Cardiac septum (tissue), 1 donor: ENCODE measurements around the gene AP5Z1. TPM values are rescaled to one million over a fixed set of nuclear protein-coding genes. Genes with fewer than 3 reads are reported as not detected.

Source experiments
- DNase-seq: peaks from one replicate; pipeline ENCODE4 v3.0.0-alpha.2; 2020; ENCODE audit warnings: low spot score
- intact Hi-C: fragments of 100-400 bp; cut with DNase I; formaldehyde crosslinking; loops from one replicate; pipeline ENCODE4 v1.14.0; 2022
- total RNA-seq: library from RNA; stranded (reverse); fragmentation: NEBNext Ultra II Directional; extraction: Animal tissue kit (Norgen Biotek cat#: 25700); gene quantifications from one replicate; pipeline ENCODE4 v1.2.1, GENCODE V29; 2021
- donor health status: DM: no; HTN: no; CAD: no.

AP5Z1 gene
- total RNA-seq, 1 donor from 2014 or later: 15.9 TPM

DNA sequence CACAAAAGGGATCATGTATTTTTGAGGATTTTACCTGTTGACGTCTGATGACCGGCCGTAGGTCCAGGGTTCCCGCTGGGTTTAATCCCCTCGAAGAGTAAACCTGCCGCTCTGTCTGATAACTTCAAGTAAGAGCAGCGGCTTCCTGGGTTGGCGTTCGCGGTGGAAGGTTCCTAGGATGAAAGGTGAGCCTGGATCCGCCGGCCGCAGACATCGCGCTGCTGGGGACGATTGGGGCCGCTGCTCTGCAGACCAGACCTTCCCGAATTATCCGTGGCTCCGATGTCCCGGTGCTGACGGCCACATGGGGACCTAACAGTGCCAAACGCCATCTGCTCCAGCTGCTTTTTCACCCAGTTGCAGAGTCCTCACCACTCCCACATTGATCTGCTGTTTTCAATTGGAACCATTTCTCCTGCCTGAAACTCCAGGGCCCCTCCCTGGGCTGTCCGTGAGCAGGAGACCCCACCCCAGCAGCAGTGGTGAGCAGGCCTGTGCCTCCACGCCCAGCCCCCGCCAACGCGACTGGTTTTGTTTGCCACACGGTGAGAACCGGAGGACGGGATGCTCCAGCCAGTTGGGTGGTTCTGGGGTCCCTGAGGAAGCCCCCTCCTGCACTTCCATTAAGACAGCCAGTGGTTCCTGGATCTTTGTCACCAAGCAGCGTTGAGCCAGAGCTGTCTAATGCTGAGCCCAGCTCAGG, 12.2 kb upstream of the AP5Z1 start:
- intact Hi-C loops: no loop called here
- DNase-seq: no peak

DNA sequence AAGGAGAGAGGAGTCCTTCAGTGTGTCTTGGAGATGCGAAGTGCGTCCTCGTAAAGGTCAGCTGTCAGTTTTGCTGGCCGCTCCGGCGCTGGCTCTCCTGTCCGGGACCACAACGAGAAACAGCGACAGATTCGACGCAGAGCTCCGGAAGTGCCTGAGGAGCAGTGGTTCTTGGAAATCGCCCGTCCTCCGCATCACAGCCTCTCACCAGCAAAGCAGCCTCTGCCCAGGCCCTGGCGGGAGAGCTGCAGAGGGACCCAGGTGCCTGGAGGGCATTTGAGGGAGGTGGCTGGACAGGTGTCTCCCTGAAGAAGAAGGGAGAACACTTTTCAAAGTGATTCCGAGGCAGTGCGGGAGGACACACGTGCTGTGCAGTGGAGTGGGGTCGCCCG, 11.6 kb upstream of the AP5Z1 start:
- DNase-seq: no peak
- intact Hi-C loops: no loop called here

DNA sequence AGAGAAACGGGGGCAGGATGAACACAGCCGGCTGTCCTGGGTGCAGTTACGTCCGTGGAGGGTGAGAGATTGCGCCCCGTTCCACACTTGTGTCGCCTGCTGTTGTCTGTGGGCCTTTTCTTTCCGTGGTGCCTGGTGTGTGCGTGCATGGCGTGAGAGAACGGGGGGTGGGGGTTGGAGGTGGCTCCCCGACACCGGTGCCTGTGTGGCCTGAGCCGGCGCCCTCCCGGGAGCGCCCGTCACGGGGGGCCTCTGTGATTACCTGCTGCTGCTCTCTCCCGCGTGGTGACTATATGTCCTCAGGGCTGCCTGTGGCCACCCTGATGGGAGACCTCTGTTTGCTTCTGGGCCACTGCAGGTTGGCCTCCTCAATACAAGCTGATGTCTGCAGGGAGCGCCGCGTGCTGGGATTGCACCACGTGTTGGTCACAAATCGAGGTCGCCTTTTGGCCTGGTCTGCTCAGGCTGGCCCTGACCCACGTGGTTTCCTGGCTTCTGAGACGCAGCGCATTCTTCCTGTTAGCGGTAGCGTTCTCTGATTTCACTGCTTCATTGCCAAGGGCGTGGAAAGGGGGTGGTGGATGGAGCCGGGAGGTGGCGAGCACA, 10.9 kb upstream of the AP5Z1 start:
- intact Hi-C loops: no loop called here
- DNase-seq: no peak

DNA sequence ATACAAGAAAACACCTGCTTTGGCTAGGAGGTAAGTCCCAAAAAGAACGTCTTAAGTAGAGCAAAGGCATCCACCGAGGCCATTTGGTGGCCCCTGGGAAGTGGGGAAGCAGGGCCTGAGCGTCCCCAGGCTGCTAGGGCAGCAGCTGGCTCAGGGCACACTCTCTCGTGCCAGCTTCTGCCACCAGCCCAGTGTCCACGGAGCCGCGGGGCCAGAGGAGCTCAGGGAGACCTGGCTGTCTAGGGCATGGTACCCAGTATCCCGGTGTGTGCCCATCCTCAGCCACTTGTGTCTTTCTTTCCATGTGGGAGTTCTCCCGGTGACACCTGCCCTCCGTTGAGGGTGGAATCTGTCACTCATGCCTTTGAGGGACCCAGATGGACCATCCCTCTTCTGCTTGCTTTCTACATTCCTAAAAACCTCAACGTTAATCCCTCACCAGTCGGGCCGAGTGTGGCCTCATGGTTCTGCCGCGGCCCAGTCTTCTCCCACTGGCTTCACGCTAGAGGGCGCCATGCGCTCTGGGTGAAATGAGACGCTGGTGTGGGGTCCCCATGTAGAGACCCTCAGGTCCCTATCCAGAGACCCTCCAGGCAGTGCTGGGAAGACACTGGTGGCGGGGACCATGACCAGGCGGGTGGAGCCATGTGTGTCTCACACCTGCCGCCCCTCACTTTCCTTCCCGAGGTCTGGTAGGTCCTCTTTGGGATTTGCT, 9.5 kb upstream of the AP5Z1 start:
- intact Hi-C loops: no loop called here
- no peak for DNase-seq

DNA sequence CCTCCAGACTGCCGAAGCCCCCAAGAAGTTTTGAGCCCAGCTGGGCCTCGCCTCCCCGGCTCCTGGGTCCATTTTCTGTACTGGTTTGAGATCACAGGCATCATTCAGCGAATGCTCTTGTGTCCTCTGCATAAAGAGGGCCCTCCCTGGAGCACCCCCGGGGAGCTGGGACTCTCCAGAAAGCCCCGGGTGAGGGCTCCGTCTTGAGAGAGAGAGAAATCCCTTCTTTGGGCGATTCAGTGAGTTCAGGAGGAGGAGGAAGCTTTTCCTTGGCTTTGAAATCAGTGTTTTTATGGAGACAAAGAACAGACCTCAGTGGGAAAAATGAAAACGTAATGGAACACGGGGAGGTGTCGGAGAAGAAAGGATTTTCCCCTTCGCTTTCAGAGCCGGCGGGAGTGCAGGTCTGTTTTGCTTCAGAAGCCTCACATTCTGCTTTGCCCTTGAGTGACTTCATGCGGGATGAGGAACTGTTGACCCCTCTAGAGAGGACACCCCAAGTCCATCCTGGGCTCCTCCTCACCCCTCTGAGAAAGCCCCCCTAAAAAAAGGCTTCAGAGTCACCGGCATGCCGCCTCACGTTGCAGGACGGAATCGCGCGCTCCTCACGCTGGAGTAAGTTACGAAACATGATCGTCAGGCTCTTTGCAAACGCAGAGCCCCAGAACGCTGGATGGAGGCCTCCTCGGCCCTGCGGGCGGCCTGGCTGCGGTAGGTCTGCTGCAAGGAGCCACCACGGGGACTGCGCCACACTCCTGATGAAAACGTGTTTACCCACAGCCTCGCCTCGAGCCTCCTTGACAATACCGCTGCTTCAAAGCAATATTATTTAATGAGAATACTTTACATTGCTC, 8.5 kb upstream of the AP5Z1 start:
- intact Hi-C loops: no loop called here
- DNase-seq: no peak

DNA sequence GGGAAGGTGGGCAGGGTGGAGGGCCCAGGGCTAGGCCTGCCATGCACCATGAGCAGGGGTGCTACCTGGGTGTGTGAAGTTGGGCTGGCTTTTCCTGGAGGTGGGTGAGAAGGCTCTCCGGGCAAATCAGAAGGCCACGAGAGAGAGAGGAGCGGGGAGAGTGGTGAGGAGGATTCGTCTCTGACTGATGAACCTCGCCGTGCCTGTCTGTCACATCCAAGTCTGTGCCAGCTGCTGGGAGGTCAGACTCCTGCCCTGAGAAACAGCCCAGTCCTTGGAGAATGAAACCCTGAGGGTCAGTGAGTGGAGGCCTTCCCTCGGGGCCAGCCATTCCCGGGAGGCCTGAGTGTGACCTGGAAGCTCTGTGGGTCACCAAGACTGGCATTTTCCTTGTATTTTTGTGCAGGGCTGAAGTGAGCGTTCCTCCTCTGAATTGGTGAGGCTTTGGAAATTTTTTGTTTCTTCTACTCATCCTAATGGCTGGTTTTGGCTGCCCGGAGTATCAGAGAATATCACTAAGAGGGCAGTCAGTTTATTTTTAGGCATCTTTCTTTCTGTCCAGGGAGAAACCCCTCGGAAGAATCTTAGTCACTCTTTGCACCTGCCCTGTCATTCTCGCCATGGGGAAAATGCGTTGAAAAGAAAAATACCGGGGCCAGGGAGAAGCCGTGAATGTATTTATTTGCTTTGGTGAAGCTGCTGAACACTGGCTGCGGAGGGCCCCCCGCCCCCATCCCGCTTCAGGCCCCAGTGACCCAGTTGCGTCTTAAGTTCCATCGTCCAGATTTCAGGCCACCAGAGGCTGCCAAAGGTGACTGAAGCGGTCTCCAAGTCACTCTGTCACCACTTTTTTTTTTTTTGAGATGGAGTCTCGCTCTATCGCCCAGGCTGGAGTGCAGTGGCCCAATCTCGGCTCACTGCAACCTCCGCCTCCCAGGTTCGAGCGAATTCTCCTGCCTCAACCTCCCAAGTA, 6.5 kb upstream of the AP5Z1 start:
- no peak for DNase-seq

DNA sequence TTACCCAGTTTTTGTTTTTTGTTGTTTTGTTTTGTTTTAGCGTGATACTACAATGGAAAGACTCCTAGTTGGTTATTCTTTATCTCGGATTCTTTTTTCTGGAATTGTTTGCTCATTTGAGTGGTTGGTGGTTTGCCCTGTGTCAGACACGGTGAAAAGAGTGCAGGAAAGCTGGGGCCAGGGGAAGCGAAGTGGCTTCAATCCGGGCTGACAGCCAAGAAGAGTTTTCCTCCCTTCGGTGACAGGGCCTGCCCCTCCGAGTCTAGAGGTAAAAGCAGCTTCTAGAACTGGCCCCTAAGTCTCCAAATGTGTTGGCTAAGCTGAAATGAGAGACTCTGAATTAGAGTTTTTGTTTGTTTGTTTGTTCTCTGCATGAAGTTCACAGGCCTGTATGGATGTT, 5.7 kb upstream of the AP5Z1 start:
- no peak for DNase-seq
- intact Hi-C loops: loop anchor here (10.0 kb wide), 1 partner anchor 205 kb away; no protein-coding TSS in a partner anchor

More for the DNA sequence above, 6.5 kb upstream of the AP5Z1 start:
- intact Hi-C loops: no loop called here

DNA sequence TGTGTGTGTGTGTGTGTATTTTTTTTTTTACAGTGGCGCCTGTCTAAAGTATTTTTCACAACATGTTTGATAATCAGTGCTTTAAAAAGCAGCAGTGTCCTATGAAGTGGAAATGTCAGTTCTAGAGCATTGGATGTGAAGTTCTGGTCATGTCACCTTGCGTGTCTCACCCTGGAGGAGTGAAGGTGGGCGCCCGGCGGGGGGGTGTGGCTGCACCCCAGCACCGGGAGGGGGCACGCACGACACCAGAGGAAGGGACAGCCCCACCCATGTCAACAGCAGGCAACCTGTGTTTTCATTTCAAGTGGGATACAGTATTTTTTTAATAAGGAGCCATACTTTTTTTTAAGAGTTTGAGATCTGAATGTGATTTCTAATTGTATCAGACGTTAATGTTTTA, 4.5 kb upstream of the AP5Z1 start:
- intact Hi-C loops: loop anchor here (10.0 kb wide), 1 partner anchor 204 kb away; no protein-coding TSS in a partner anchor
- no peak for DNase-seq

DNA sequence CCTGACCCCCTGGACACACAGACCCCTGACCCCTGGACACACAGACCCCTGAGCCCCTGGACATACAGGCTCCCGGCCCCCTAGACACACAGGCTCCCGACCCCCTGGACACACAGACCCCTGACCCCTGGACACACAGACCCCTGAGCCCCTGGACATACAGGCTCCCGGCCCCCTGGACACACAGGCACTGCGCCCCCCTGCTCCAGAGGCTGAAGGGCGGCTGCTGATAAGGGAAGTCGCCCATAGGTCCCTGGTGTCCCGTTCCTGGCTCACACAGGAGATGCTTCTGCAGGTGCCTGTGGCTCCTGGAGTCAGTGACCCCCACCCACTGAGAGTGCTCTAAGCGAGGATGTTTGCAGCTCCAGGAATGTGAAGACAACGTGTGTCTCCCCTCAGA, 3.7 kb upstream of the AP5Z1 start:
- intact Hi-C loops: loop anchor here (10.0 kb wide), 1 partner anchor 203 kb away; no protein-coding TSS in a partner anchor
- no peak for DNase-seq

DNA sequence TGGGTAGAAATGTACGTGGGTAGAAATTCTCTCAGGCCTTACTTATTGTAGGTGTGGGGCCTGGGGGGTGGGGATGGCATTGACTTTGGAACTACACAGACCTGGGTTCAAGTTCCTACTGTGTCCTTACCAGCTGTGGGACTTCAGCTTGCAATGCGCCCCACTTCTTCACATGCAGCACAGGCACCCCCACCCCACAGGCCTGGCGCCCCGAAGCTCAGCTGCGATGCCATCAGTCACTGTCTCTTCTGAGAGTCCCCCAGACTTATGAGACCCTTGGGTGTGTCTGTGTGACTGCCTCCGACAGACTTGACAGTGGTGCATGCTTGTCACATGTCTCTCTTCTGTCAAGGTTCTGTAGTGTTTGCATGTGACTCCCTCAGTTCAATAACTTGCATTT, 3.1 kb upstream of the AP5Z1 start:
- intact Hi-C loops: loop anchor here (10.0 kb wide), 1 partner anchor 202 kb away; no protein-coding TSS in a partner anchor
- DNase-seq: no peak

DNA sequence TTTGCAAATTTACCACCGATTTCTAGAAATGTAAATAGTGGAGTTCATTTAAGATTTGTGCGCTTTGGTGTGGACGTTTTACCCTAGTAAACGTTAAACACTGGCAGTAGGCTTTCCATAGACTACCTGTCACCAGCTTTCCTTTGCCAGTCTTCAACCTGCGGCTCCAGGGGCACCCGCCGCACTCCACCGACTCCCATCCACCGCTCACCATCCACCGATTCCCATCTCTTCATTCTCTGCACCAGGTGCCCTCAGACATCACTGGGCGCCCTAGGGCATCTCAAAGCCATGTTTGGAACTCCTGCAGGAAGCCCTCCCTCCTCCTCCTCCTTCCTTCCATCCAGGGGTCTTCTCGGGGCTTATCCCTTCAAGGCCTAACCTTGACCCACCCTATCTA, 1.4 kb upstream of the AP5Z1 start:
- DNase-seq: no peak
- intact Hi-C loops: loop anchor here (10.0 kb wide), 1 partner anchor 201 kb away; no protein-coding TSS in a partner anchor

DNA sequence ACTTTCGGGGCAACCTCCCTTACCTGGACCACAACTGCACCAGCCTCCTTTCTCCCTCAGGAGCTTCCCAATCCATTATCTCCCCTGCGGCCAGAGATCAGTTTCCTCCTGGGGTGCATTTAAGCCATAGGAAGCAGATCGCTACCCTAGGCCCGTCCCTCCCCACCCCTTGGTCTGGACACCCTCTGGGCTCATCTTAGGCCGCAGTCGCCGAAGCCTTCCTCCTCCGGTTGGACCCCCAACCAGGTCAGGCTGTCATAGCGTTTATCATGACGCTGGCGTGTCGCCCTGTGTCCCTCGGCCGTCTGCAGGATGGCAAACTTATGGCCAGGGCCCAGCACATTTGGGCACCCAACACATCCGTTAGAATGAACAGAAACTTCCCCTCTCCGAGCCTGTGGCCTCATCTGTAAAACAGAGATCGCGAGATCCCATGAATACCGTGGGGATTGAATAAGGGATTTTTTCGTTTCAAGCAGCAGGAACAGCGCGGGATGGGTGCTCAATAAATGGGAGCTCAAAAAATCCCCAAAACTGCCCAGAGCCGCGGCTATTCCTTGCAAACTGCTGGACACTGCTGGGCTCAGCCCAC, 669 bp upstream of the AP5Z1 start:
- no peak for DNase-seq
- intact Hi-C loops: loop anchor here (10.0 kb wide), 1 partner anchor 200 kb away; no protein-coding TSS in a partner anchor

DNA sequence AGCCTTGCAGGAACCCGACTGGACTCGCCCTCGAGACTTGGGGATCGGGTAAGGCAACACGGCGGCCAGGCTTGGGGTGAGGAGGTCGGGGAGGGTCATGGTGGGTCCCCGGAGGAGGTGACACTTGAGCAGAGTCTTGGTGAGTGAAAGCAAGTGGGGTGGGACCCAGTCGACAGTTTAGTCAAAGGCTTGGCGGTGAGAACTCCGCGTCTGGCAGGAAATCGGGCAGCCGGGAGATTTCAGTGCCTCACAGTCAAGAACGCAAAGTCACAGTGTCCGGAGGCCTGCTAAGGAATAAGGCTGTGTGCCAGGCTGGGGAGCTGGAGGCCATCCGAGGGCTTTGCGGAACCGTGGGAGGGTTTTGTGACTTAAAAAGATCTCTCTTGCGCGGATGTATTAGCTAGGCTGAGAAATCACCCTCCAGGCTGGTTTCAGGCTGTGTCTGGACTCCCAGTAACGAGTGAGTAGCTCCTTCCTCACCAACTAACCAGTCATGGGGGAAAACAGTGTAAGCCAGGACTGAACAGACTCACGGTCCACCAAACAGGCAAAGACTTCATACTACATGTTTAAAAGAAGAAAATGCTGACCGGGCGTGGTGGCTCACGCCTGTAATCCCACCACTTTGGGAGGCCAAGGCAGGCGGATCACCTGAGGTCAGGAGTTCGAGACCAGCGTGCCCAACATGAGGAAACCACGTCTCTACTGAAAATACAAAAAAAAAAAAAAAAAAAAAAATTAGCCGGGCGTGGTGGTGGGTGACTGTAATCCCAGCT, 613 bp downstream of the AP5Z1 start:
- no peak for DNase-seq
- intact Hi-C loops: loop anchor here (10.0 kb wide), 1 partner anchor 199 kb away; no protein-coding TSS in a partner anchor

DNA sequence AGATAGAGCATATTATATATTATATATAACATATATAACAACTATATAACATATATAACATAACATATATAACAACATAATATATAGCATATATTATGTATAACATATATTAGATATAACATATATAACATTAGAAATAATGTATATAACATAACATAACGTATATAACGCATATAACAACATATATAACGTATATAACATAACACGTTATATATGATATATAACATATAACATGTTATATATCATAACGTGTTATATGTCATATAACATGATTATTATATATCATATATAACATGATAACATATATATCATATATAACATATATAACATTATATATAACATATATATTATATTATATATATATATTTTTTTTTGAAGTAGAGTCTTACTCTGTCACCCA, 3.7 kb downstream of the AP5Z1 start:
- intact Hi-C loops: loop anchor here (10.0 kb wide), 1 partner anchor 196 kb away; no protein-coding TSS in a partner anchor
- no peak for DNase-seq

DNA sequence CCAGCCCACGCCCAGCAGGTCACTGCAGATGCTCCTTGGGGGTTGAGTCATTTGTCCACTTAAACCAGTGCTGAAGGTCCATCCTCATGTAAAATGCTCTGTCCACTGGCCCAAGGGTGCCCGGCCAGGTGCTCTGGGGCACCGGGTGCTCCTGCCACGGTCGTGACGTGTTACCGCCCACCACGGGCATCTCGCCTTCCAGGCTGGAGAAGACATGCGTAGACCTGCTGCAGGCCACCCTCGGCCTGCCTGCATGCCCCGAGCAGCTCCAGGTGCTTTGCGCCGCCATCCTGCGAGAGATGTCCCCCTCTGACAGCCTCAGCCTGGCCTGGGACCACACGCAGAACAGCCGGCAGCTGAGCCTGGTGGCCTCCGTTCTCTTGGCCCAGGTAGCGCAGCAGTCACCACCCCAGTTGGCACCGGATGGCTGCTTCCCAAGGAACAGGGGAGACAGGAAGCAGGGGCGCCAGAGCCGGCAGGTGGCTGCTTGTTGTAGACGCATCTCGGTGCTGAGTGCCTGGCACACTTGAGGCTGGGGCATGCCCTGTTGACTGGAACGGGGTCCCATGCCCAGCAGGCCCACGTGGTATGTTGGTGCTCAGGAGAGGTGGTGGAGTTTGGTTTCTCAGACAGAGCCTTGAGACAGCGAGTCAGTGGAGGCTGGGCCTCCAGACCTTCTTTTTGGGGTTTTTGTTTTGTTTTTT, 6.1 kb downstream of the AP5Z1 start:
- intact Hi-C loops: no loop called here
- DNase-seq: no peak

DNA sequence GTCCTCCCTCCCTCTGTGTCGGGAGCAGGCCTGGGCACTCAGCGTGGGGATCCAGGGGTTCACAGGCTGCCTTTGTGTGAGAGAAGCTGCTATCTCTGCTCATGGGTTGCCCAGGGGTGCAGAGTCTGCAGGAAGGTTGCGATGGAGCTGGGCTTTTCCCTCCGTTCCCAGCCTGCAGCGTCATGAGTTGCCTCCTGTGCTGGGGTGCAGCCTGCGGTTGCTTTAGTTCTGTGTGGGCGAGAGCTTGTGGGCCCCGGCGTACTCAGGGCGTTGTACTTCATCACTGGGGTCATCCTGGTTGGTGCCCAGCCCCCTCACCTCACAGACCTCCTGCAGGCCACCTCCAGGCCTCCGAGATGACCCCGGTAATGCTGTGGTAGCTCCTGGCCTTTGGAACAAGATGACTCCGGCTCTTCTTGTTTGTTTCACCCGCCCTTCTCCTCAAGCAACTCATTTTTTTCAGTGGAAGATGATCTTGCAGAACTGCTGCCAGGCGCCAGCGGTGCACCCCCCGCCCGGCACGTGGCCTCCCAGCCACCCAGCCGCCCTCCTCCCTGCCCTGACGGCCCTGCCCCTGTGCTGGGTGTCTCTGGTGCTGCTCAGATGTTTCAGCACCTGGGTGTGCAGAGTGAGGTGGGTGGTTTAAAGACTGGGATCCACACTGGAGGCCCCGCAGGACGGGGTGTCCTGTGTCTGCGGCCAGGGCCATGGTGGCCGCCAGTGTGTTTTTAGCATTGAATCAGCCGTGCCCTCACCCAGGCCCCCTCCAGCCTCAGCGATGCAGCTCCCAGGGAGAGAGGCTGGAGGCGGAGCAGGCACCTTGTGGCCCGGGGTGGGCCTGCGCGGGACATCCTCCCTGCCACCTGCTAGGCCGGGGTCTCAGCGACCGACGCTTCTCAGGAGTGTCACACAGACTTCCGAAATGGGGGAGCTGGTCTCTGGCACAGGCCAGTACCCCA, 7.2 kb downstream of the AP5Z1 start:
- DNase-seq: no peak

More for the DNA sequence above, 7.2 kb downstream of the AP5Z1 start:
- intact Hi-C loops: no loop called here
